ENCODE results near the gene QPCT. TPM values are rescaled to one million over a fixed set of nuclear protein-coding genes. Genes with fewer than 3 reads are reported as not detected.

QPCT gene
- total and polyA plus RNA-seq, 2 experiments from 2014 or later = 0.81 to 2.0 TPM

GRCh38 chr2:37338933-37339332 is 5.5 kb upstream of the QPCT start:
- no peaks in the 10 kb centered on the region for H4K20me1 ChIP-seq (ENCODE audit: insufficient read depth, poor library complexity, severe bottlenecking)
- WGBS (ENCODE audit: low lambda C conversion rate, missing lambda C conversion rate) = 73% methylated on average over 4 of the region's 4 CpGs
- no peaks in the 10 kb centered on the region for H3K9me3 ChIP-seq (ENCODE audit: low read depth)
- H3K79me2 ChIP-seq = no peaks in the 10 kb centered on the region
- H3K9me2 ChIP-seq (replicated peaks; ENCODE audit: insufficient read depth) = no peaks in the 10 kb centered on the region
- H3K4me1 ChIP-seq (ENCODE audit: insufficient read depth) = peaks cover 3% of the 10 kb centered on the region
- TF ChIP-seq EZH2phosphoT487 (IDR thresholded peaks at IDR 0.05; ENCODE audit: low read depth, severe bottlenecking, unreplicated experiment) (no peak), EZH2 (IDR thresholded peaks at IDR 0.05; ENCODE audit: borderline replicate concordance) (no peak), CTCF (IDR thresholded peaks at IDR 0.05; ENCODE audit: poor library complexity) (no peak)
- no peak overlapping the region for H3K4me2 ChIP-seq
- H3K36me3 ChIP-seq (replicated peaks; ENCODE audit: insufficient read depth, low read depth) = no peaks in the 10 kb centered on the region
- H3K27ac ChIP-seq = no peak overlapping the region
- no peak for DNase-seq (ENCODE audit: low spot score)
- H3K4me3 ChIP-seq = no peak overlapping the region
- H3K27me3 ChIP-seq = no peaks in the 10 kb centered on the region
- no peak overlapping the region for H2AFZ ChIP-seq

- Histone ChIP-seq H2AFZ (no peak overlapping the region), H4K20me1 (ENCODE audit: insufficient read depth, poor library complexity, severe bottlenecking) (no peaks in the 10 kb centered on the region), H3K27me3 (no peaks in the 10 kb centered on the region), H3K36me3 (replicated peaks; ENCODE audit: insufficient read depth, low read depth) (no peaks in the 10 kb centered on the region), H3K79me2 (no peaks in the 10 kb centered on the region), H3K9me2 (replicated peaks; ENCODE audit: insufficient read depth) (no peaks in the 10 kb centered on the region), H3K27ac (no peak overlapping the region), H3K4me2 (no peak overlapping the region), H3K9me3 (ENCODE audit: low read depth) (no peaks in the 10 kb centered on the region), H3K4me3 (no peak overlapping the region), H3K4me1 (ENCODE audit: insufficient read depth) (peaks cover 5% of the 10 kb centered on the region)
- TF ChIP-seq EZH2phosphoT487 (IDR thresholded peaks at IDR 0.05; ENCODE audit: low read depth, severe bottlenecking, unreplicated experiment) (no peak), EZH2 (IDR thresholded peaks at IDR 0.05; ENCODE audit: borderline replicate concordance) (no peak), CTCF (IDR thresholded peaks at IDR 0.05; ENCODE audit: poor library complexity) (no peak)
- WGBS (ENCODE audit: low lambda C conversion rate, missing lambda C conversion rate) = 80% methylated on average over 3 of the region's 3 CpGs
- no peak for DNase-seq (ENCODE audit: low spot score)
These were observed 3.8 kb upstream of the QPCT start for GRCh38 chr2:37340637-37341036.

- Histone ChIP-seq H3K4me2 (no peak overlapping the region), H3K9me2 (replicated peaks; ENCODE audit: insufficient read depth) (no peaks in the 10 kb centered on the region), H3K27ac (no peak overlapping the region), H3K27me3 (no peaks in the 10 kb centered on the region), H3K4me3 (no peak overlapping the region), H3K9me3 (ENCODE audit: low read depth) (no peaks in the 10 kb centered on the region), H2AFZ (no peak overlapping the region), H4K20me1 (ENCODE audit: insufficient read depth, poor library complexity, severe bottlenecking) (no peaks in the 10 kb centered on the region), H3K4me1 (ENCODE audit: insufficient read depth) (peaks cover 5% of the 10 kb centered on the region), H3K36me3 (replicated peaks; ENCODE audit: insufficient read depth, low read depth) (no peaks in the 10 kb centered on the region), H3K79me2 (no peaks in the 10 kb centered on the region)
- 86% methylated on average over 7 of the region's 7 CpGs for WGBS (ENCODE audit: low lambda C conversion rate, missing lambda C conversion rate)
- TF ChIP-seq EZH2phosphoT487 (IDR thresholded peaks at IDR 0.05; ENCODE audit: low read depth, severe bottlenecking, unreplicated experiment) = no peak
- TF ChIP-seq EZH2 (IDR thresholded peaks at IDR 0.05; ENCODE audit: borderline replicate concordance) = no peak
- DNase-seq (ENCODE audit: low spot score) = no peak
These were observed 1.7 kb upstream of the QPCT start for GRCh38 chr2:37342591-37343220.

GRCh38 chr2:37343537-37344434 is 644 bp upstream of the QPCT start:
- H3K27ac ChIP-seq = peak overlapping the region; percentile 0
- no peak overlapping the region for H3K4me3 ChIP-seq
- no peak overlapping the region for H2AFZ ChIP-seq

More at GRCh38 chr2:37343537-37344434, 644 bp upstream of the QPCT start:
- H4K20me1 ChIP-seq (ENCODE audit: insufficient read depth, poor library complexity, severe bottlenecking) = no peaks in the 10 kb centered on the region
- peak; percentile 51 for DNase-seq (ENCODE audit: low spot score)
- H3K79me2 ChIP-seq = no peaks in the 10 kb centered on the region
- H3K9me3 ChIP-seq (ENCODE audit: low read depth) = no peaks in the 10 kb centered on the region
- H3K9me2 ChIP-seq (replicated peaks; ENCODE audit: insufficient read depth) = no peaks in the 10 kb centered on the region
- H3K27me3 ChIP-seq = no peaks in the 10 kb centered on the region
- no peaks in the 10 kb centered on the region for H3K36me3 ChIP-seq (replicated peaks; ENCODE audit: insufficient read depth, low read depth)
- 87% methylated on average over 7 of the region's 7 CpGs for WGBS (ENCODE audit: low lambda C conversion rate, missing lambda C conversion rate)
- peak; percentile 18 for TF ChIP-seq CTCF (IDR thresholded peaks at IDR 0.05; ENCODE audit: poor library complexity)
- TF ChIP-seq EZH2phosphoT487 (IDR thresholded peaks at IDR 0.05; ENCODE audit: low read depth, severe bottlenecking, unreplicated experiment) = no peak
- no peak for TF ChIP-seq EZH2 (IDR thresholded peaks at IDR 0.05; ENCODE audit: borderline replicate concordance)
- peaks cover 10% of the 10 kb centered on the region for H3K4me1 ChIP-seq (ENCODE audit: insufficient read depth)
- H3K4me2 ChIP-seq = no peak overlapping the region

Data from hepatocyte (in vitro differentiated cells).